Measurements from ENCODE around the gene EIF2S2.
A peak's percentile ranks its signal among the peaks of the same experiment; 100 is the strongest.
"Not testable (repeated sequence)": the region's sequence is repeated elsewhere in the genome, so short reads cannot be mapped to it uniquely, and the experiment has no call there.

Gene EIF2S2, protein sequence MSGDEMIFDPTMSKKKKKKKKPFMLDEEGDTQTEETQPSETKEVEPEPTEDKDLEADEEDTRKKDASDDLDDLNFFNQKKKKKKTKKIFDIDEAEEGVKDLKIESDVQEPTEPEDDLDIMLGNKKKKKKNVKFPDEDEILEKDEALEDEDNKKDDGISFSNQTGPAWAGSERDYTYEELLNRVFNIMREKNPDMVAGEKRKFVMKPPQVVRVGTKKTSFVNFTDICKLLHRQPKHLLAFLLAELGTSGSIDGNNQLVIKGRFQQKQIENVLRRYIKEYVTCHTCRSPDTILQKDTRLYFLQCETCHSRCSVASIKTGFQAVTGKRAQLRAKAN

DNA sequence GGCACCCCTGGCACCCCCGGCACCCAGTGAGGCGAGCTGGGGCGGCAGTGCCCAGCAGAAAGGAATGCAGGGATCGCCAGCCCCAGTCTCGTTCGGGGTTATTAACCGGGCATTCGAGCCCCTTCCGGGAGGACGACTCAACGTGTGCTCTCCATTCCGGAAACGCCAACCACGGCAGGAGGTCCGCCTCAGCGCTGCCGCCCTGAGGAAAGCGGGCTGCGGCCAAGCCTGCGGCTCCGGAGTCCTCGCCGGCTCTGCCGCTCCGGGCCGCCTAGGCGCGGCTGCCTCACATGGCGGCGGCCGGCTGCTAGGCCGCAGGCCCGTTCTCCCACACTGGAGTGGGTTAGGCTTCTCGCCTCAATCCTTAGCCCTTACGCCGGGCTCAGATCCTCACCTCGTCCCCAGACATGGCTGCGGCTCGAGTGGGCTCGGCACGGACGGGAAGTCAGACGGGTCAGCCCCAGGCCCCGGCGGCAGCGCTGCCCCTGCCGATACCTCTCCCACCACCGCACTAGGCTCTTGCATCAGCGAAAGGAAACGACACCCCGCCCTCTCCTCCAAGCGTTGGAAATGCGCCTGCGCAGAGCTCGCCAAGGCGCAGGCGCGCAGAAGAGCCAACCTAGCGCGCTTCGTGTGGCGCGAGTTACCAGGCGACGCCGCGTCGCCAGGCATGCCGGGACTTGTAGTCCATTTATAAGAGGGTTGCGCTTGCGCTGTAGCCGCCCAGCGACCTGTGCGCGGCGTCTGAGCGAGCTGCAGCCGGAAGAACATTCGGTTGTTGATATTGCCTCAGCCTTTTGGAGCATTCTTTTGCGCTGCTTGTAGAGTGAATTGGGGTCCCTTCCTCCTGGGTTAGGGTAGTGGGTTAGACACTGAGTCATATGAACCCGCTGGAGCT lies at the start of gene EIF2S2:
Gene EIF2S2, minus strand, starts transcription at position 542 of the 898 bp plus-strand sequence. Its CDS starts 133 bp downstream, at position 409.
- peak; percentile 97 for DNase-seq

GRCh38 chr20:34157697-34158096 lies 45.7 kb upstream of the EIF2S2 start:
- DNase-seq = not testable (repeated sequence)

GRCh38 chr20:34155836-34156235 lies 43.8 kb upstream of the EIF2S2 start:
- no peak for DNase-seq

DNA sequence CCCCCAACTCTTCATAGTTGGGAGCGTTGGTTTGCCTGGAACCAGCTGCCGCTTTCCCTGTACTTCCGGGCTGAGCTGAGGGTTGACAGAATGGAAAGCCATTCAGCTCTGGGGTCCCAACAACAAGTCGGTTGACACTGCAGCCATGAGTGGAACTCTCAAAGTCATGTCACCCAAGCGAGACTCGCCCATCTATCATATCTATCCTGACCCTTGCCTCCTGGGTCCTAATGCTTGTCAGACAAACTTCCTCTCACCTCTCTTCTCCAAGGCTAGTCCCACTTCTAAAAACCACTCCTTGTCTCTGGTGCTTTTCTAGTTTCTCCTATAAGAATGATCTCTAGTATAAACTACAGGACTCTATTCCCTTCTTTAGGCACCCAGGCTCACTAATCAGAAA lies 41.1 kb upstream of the EIF2S2 start:
- DNase-seq = not testable (repeated sequence)

GRCh38 chr20:34152073-34152472 lies 40.0 kb upstream of the EIF2S2 start:
- DNase-seq = not testable (repeated sequence)

DNA sequence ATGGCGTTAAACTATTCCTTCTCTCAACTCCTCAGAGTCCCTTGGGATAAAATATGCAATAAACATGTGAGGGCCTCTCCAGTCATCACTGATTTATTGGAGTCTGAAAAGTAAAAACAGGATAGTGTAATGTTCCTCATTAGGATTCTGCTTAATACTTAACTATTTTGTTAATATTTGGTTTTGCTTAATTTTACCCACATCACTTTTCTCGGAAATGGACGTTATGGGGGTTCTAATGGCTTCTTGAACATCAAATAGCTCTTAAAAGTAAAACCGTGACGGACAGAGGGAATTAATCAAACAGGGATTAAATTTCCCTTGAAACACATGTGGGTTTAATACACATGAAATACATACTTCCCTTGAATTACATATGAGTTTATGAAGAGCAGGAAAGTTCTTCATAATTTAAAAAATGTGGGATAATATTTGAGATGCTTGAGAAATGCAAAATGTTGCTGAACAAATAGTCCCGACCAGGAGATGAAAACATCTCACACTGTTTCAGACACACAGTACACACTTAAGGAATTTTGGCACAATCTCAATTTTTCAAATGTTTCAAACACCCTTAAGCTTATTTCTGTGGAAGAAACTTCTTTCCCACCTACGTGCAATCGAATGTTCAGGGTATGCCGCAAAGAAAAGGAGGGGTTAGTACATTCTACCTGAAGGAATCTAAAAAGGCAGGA lies 38.4 kb upstream of the EIF2S2 start:
- DNase-seq = no peak

GRCh38 chr20:34145280-34145819 lies 33.3 kb upstream of the EIF2S2 start:
- no peak for DNase-seq

DNA sequence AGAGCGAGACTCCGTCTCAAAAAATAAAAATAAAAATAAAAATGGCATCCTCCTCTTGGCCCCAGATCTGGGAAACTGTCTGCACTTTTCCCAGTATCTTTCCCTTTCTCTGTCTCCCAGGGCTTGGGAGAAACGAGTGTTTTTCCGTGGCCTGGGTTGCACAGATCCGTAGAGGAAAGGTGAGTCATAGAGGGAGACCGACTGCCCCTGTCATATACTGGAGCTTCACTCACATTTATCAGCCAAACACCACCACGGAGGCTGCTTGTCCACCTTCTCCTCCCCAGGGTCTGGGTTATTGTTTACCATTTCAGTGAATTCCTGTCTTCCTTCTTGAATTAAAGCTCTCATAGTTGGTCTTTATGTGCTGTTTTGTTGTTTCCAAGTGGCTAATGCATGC lies 31.9 kb upstream of the EIF2S2 start:
- DNase-seq = no peak

DNA sequence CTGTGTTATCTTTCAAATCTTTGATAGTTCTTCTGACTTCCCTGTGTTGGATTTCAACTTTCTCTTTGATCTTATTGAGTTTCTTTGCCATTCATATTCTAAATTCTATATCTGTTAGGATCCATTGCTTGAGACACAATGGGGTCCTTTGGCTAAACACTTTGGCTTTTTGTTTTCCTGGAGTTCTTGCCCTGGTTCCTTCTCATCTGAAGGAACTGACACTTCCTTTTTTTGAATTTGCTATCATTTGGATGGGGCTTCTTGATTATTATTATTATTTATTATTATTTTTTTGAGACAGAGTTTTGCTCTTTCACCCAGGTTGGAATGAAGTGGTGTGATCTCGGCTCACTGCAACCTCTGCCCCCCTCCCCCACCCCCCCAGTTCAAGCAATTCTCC lies 30.1 kb upstream of the EIF2S2 start:
- no peak for DNase-seq

DNA sequence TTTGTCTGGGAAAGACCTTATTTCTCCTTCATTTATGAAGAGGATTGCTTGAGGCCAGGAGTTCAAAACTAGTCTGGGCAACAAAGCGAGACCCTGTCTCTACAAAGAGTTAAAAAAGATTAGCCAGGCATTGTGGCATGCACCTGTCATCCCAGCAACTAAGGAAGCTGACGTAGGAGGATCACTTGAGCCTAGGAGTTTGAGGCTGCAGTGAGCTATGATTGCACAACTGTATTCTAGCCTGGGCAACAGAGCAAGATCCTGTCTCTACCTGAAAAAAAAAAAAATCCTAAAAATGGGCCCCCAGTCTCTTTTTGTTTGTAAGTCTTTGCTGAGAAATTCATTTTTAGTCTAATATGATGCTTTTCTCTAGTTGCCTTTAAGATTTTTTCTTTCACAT lies 29.2 kb upstream of the EIF2S2 start:
- no peak for DNase-seq

GRCh38 chr20:34135525-34136275 lies 23.7 kb upstream of the EIF2S2 start:
- DNase-seq = not testable (repeated sequence)

DNA sequence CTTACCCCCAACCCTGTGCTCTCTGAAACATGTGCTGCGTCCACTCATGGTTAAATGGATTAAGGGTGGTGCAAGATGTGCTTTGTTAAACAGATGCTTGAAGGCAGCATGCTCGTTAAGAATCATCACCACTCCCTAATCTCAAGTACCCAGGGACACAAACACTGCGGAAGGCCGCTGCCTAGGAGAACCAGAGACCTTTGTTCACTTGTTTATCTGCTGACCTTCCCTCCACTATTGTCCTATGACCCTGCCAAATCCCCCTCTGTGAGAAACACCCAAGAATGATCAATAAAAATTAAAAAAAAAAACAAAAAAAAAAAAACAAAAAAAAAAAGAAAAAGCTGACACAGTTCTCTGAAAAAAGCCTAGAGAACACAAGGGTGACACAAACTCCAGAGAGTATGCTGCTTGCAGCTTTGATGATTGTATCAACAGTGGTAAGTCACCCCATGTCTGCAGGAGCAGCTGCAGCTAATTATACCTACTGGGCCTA lies 21.4 kb upstream of the EIF2S2 start:
- not testable (repeated sequence) for DNase-seq

DNA sequence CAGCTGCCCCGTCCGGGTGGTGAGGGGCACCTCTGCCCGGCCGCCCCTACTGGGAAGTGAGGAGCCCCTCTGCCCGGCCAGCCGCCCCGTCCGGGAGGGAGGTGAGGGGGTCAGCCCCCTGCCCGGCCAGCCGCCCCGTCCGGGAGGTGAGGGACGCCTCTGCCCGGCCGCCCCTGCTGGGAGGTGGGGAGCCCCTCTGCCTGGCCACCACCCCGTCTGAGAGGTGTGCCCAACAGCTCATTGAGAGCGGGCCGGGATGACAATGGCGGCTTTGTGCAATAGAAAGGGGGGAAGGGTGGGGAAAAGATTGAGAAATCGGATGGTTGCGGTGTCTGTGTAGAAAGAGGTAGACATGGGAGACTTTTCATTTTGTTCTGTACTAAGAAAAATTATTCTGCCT lies 20.9 kb upstream of the EIF2S2 start:
- not testable (repeated sequence) for DNase-seq

DNA sequence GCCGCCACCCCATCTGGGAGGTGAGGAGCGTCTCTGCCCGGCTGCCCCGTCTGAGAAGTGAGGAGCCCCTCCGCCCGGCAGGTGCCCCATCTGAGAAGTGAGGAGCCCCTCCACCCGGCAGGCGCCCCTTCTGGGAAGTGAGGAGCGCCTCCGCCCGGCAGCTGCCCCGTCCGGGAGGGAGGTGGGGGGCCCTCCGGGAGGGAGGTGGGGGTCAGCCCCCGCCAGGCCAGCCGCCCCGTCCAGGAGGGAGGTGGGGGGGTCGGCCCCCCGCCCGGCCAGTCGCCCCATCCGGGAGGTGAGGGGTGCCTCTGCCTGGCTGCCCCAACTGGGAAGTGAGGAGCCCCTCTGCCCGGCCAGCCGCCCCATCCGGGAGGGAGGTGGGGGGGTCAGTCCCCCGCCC lies 20.4 kb upstream of the EIF2S2 start:
- not testable (repeated sequence) for DNase-seq

- no peak for DNase-seq
These were observed 19.4 kb upstream of the EIF2S2 start for GRCh38 chr20:34131491-34131890.

GRCh38 chr20:34129518-34130162 lies 17.6 kb upstream of the EIF2S2 start:
- peak; percentile 37 for DNase-seq

- DNase-seq = no peak
These were observed 15.7 kb upstream of the EIF2S2 start for GRCh38 chr20:34127792-34128191.

- DNase-seq = no peak
These were observed 12.6 kb upstream of the EIF2S2 start for GRCh38 chr20:34124469-34125249.

DNA sequence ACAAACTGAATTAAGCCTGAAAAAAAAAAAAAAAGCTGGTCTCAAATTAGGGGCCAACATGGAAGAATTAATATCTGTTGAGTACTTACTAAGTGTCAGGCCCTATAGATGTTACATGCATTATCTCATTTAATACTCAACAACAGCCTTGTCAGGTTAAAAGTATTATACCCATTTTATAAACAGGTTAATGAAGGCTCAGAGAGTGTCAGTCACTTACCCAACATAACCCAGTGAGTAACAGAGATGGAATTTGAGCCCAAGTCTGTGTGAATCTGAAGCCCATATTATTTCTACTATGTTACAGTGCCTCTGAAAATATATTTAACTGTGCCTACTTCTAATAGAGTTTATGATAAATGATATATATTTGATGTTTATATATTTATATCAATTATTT lies 11.3 kb upstream of the EIF2S2 start:
- no peak for DNase-seq

DNA sequence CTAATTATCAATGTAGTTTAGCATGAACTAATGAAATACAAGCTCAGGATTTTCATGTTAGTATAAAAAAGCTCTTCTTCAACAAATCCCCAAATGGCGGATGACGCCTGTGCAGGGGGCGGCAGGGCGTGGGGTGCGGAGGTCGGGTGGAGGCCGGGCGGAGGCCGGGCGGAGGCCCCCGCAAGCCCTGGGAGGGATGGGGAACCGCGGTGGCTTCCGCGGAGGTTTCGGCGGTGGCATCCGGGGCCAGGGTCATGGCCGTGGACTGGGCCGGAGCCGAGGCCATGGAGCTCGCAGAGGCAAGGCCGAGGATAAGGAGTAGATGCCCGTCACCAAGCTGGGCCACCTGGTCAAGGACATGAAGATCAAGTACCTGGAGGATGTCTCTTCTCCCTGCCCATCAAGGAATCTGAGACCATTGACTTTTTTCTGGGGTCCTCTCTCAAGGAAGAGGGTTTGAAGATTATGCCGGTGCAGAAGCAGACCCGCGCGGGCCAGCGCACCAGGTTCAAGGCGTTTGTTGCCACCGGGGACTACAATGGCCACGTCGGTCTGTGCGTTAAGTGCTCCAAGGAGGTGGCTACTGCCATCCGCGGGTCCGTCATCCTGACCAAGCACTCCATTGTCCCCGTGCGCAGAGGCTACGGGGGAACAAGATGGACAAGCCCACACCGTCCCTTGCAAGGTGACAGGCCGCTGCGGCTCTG lies 10.4 kb upstream of the EIF2S2 start:
- DNase-seq = no peak
